Tibial nerve (tissue), 4 donors: ENCODE data around the gene DMKN.

Experiments
- EP300 ChIP-seq, 2 donors: sonication (generic); formaldehyde crosslinking; IDR thresholded peaks; one replicate each; pipeline ENCODE4 v1.6.1; 2017; ENCODE audit warnings: antibody characterized with exemption in 2 of 2, mild to moderate bottlenecking in 1 of 2
- POLR2A ChIP-seq, 2 donors: fragments of 450-650 bp; IDR thresholded peaks; one replicate each; pipeline ENCODE4 v1.6.1; 2017; ENCODE audit warnings: antibody characterized with exemption in 2 of 2, mild to moderate bottlenecking in 2 of 2, moderate library complexity in 2 of 2
- TF ChIP-seq, protein P1 (sequence below), 5 experiments: fragments of 200-600 bp in 3 of 5; fragments of 450-650 bp in 2 of 5; sonication (generic) in 3 of 5; IDR thresholded peaks; one replicate each; pipeline ENCODE4 v1.5.1; 2016 to 2019; ENCODE audit warnings: antibody characterized with exemption in 5 of 5, mild to moderate bottlenecking in 3 of 5, moderate library complexity in 2 of 5

DNA sequence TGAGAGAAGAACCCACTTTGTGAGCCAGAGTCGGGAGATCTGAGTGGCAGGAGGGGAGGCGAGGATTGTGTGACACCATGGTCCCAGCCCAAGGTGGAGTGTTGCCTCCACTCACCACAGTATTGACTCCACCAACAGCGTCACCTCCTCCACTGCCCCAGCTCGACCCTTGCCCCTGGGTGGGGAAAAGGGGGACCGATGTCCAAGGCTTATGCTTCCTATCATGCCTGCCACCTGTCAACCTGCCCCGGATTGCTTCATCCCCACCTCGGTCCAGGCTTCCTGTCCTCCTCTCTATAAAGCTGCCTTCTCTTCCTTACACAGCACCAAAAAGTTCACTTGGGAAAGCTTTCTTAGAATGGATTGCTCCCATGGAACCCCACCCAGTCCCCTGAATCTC, 7.4 kb downstream of the DMKN start:
- TF ChIP-seq, protein P1, sequence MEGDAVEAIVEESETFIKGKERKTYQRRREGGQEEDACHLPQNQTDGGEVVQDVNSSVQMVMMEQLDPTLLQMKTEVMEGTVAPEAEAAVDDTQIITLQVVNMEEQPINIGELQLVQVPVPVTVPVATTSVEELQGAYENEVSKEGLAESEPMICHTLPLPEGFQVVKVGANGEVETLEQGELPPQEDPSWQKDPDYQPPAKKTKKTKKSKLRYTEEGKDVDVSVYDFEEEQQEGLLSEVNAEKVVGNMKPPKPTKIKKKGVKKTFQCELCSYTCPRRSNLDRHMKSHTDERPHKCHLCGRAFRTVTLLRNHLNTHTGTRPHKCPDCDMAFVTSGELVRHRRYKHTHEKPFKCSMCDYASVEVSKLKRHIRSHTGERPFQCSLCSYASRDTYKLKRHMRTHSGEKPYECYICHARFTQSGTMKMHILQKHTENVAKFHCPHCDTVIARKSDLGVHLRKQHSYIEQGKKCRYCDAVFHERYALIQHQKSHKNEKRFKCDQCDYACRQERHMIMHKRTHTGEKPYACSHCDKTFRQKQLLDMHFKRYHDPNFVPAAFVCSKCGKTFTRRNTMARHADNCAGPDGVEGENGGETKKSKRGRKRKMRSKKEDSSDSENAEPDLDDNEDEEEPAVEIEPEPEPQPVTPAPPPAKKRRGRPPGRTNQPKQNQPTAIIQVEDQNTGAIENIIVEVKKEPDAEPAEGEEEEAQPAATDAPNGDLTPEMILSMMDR (IDR thresholded peaks at IDR 0.05) = no peak
- TF ChIP-seq POLR2A (IDR thresholded peaks at IDR 0.05) (no peak), EP300 (IDR thresholded peaks at IDR 0.05) (no peak)
